SK-N-MC (cell line): ENCODE results near the gene C3orf70.

Source experiments
- DNase-seq: peaks from one replicate; pipeline ENCODE4 v3.0.0-alpha.2; 2011; ENCODE audit warnings: low read depth, low spot score
- H3K27ac ChIP-seq: fragments of 200-600 bp; sonication (generic); 2 replicates; pipeline ENCODE4 v1.5.1; 2016; ENCODE audit warnings: mixed run types
- H3K36me3 ChIP-seq: fragments of 200-600 bp; sonication (generic); 2 replicates; pipeline ENCODE4 v1.6.1; 2017; ENCODE audit warnings: antibody characterized with exemption, low read length, mixed read lengths; ENCODE audit not compliant: insufficient read depth
- H3K4me3 ChIP-seq: fragments of 200-600 bp; sonication (generic); 2 replicates; pipeline ENCODE4 v1.5.1; 2016
- H3K9ac ChIP-seq: fragments of 200-600 bp; sonication (generic); 2 replicates; pipeline ENCODE4 v1.8.0; 2017; ENCODE audit warnings: mixed run types, mixed read lengths; ENCODE audit not compliant: insufficient read length
- H3K9me3 ChIP-seq: fragments of 200-600 bp; sonication (generic); 2 replicates; pipeline ENCODE4 v1.6.1; 2017; ENCODE audit warnings: low read depth, mild to moderate bottlenecking, antibody characterized with exemption, low read length, moderate library complexity, mixed read lengths
- EZH2 ChIP-seq: fragments of 200-600 bp; sonication (generic); IDR thresholded peaks from one replicate; pipeline ENCODE4 v1.6.1; 2017; ENCODE audit warnings: antibody characterized with exemption
- FOXP2 ChIP-seq: optimal IDR thresholded peaks from 2 replicates; pipeline ENCODE3; 2011; ENCODE audit warnings: mild to moderate bottlenecking, moderate library complexity; ENCODE audit not compliant: insufficient read depth; ENCODE audit errors: extremely low read length, control extremely low read depth
- POLR2AphosphoS5 ChIP-seq: IDR thresholded peaks from 2 replicates; pipeline ENCODE4 v1.6.1; 2012; ENCODE audit warnings: mild to moderate bottlenecking, low read depth, low read length, borderline replicate concordance

Gene C3orf70

GRCh38 chr3:185060655-185061054 lies 92.2 kb downstream of the C3orf70 start:
- H3K4me3 ChIP-seq: no peak overlapping the region
- H3K9ac ChIP-seq: no peak overlapping the region
- no peak for DNase-seq
- peaks cover 2% of the 10 kb centered on the region; the same call in 1 of the 2 replicates for H3K36me3 ChIP-seq
- TF ChIP-seq EZH2 (no peak), FOXP2 (no peak), POLR2AphosphoS5 (no peak)
- H3K27ac ChIP-seq: no peak overlapping the region
- H3K9me3 ChIP-seq: 0 out of 2 replicates have a peak, but pooled peaks cover 6% of the 10 kb centered on the region

- no peak overlapping the region for H3K9ac ChIP-seq
- TF ChIP-seq EZH2 (no peak), FOXP2 (no peak), POLR2AphosphoS5 (no peak)
- no peak for DNase-seq
- H3K36me3 ChIP-seq: peaks cover 9% of the 10 kb centered on the region
- H3K27ac ChIP-seq: no peak overlapping the region
- H3K9me3 ChIP-seq: 0 out of 2 replicates have a peak, but pooled peaks cover 6% of the 10 kb centered on the region
- no peak overlapping the region for H3K4me3 ChIP-seq
Observed at GRCh38 chr3:185059766-185060165, 93.1 kb downstream of the C3orf70 start.

- no peak for DNase-seq
- no peak overlapping the region for H3K27ac ChIP-seq
- H3K9ac ChIP-seq: no peak overlapping the region
- no peak overlapping the region for H3K4me3 ChIP-seq
- 0 out of 2 replicates have a peak, but pooled peaks cover 6% of the 10 kb centered on the region for H3K9me3 ChIP-seq
- TF ChIP-seq EZH2 (no peak), FOXP2 (no peak), POLR2AphosphoS5 (no peak)
- H3K36me3 ChIP-seq: peaks cover 13% of the 10 kb centered on the region
Observed at GRCh38 chr3:185058796-185059195, 94.1 kb downstream of the C3orf70 start.

GRCh38 chr3:185057829-185058228 lies 95.0 kb downstream of the C3orf70 start:
- Histone ChIP-seq H3K36me3 (peaks cover 22% of the 10 kb centered on the region), H3K9me3 (0 out of 2 replicates have a peak, but pooled peaks cover 6% of the 10 kb centered on the region), H3K27ac (no peak overlapping the region), H3K9ac (no peak overlapping the region), H3K4me3 (no peak overlapping the region)
- TF ChIP-seq FOXP2 (no peak), POLR2AphosphoS5 (no peak), EZH2 (no peak)
- DNase-seq: no peak

- no peak for DNase-seq
- Histone ChIP-seq H3K36me3 (peaks cover 31% of the 10 kb centered on the region), H3K27ac (no peak overlapping the region), H3K9me3 (0 out of 2 replicates have a peak, but pooled peaks cover 6% of the 10 kb centered on the region), H3K9ac (no peak overlapping the region), H3K4me3 (no peak overlapping the region)
- TF ChIP-seq POLR2AphosphoS5 (no peak), FOXP2 (no peak), EZH2 (no peak)
Observed at GRCh38 chr3:185056908-185057307, 96.0 kb downstream of the C3orf70 start.

GRCh38 chr3:185052631-185053030 lies 100.2 kb downstream of the C3orf70 start:
- H3K9me3 ChIP-seq: 0 out of 2 replicates have a peak, but pooled peaks cover 4% of the 10 kb centered on the region
- H3K9ac ChIP-seq: no peak overlapping the region
- TF ChIP-seq FOXP2 (no peak), POLR2AphosphoS5 (no peak), EZH2 (no peak)
- no peak overlapping the region for H3K27ac ChIP-seq
- no peak for DNase-seq
- H3K4me3 ChIP-seq: no peak overlapping the region
- H3K36me3 ChIP-seq: peaks cover 52% of the 10 kb centered on the region

- Histone ChIP-seq H3K9me3 (no peaks in the 10 kb centered on the region), H3K4me3 (no peak overlapping the region), H3K27ac (no peak overlapping the region), H3K9ac (no peak overlapping the region), H3K36me3 (peaks cover 52% of the 10 kb centered on the region)
- no peak for TF ChIP-seq POLR2AphosphoS5
- no peak for DNase-seq
Observed at GRCh38 chr3:185051801-185052200, 101.1 kb downstream of the C3orf70 start.

- TF ChIP-seq POLR2AphosphoS5: no peak
- no peak for TF ChIP-seq EZH2
- TF ChIP-seq FOXP2: no peak
- no peak for DNase-seq
- Histone ChIP-seq H3K9ac (no peak overlapping the region), H3K4me3 (no peak overlapping the region), H3K27ac (no peak overlapping the region), H3K36me3 (peaks cover 43% of the 10 kb centered on the region), H3K9me3 (no peaks in the 10 kb centered on the region)
Observed at GRCh38 chr3:185049710-185050109, 103.2 kb downstream of the C3orf70 start.

- TF ChIP-seq FOXP2 (no peak), EZH2 (no peak), POLR2AphosphoS5 (no peak)
- no peak for DNase-seq
- Histone ChIP-seq H3K9me3 (no peaks in the 10 kb centered on the region), H3K27ac (no peak overlapping the region), H3K36me3 (peaks cover 18% of the 10 kb centered on the region; the same call in 1 of the 2 replicates), H3K4me3 (no peak overlapping the region), H3K9ac (no peak overlapping the region)
Observed at GRCh38 chr3:185046603-185047002, 106.3 kb downstream of the C3orf70 start.
